H9 (cell line): Measurements from ENCODE around the gene METTL9. TPM values are rescaled to one million over a fixed set of nuclear protein-coding genes. Genes with fewer than 3 reads are reported as not detected.

ENCODE experiments used
- DNase-seq: peaks from one replicate; pipeline ENCODE4 v3.0.0-alpha.2; 2017
- H2AFZ ChIP-seq: one replicate; pipeline ENCODE4 v1.6.1; 2013; ENCODE audit warnings: mild to moderate bottlenecking, low read length, control low read depth, moderate library complexity
- H2AK5ac ChIP-seq: 2 replicates; pipeline ENCODE4 v1.6.1; 2013; ENCODE audit warnings: low read length, control low read depth, mixed read lengths; ENCODE audit not compliant: insufficient read length
- H2BK120ac ChIP-seq: one replicate; pipeline ENCODE4 v1.6.1; 2013; ENCODE audit warnings: low read depth, mild to moderate bottlenecking, low read length, control low read depth, inconsistent platforms; ENCODE audit not compliant: poor library complexity, severe bottlenecking
- H2BK12ac ChIP-seq: 2 replicates; pipeline ENCODE4 v1.6.1; 2013; ENCODE audit warnings: low read length, control low read depth, mixed read lengths, low read depth; ENCODE audit not compliant: insufficient read length
- H2BK15ac ChIP-seq: 2 replicates; pipeline ENCODE4 v1.6.1; 2013; ENCODE audit warnings: low read depth, low read length, control low read depth
- H2BK20ac ChIP-seq: one replicate; pipeline ENCODE4 v1.6.1; 2013; ENCODE audit warnings: low read depth, mild to moderate bottlenecking, low read length, control low read depth, inconsistent platforms; ENCODE audit not compliant: poor library complexity, severe bottlenecking
- H2BK5ac ChIP-seq: 2 replicates; pipeline ENCODE4 v1.6.1; 2013; ENCODE audit warnings: low read length, control low read depth, mixed read lengths; ENCODE audit not compliant: insufficient read length
- H3K14ac ChIP-seq: 2 replicates; pipeline ENCODE4 v1.6.1; 2013; ENCODE audit warnings: low read length, control low read depth; ENCODE audit not compliant: insufficient read depth
- H3K18ac ChIP-seq: 2 replicates; pipeline ENCODE4 v1.6.1; 2013; ENCODE audit warnings: low read depth, mild to moderate bottlenecking, mixed read lengths, low read length, control low read depth; ENCODE audit not compliant: insufficient read length
- H3K23ac ChIP-seq: 2 replicates; pipeline ENCODE4 v1.6.1; 2013; ENCODE audit warnings: low read length, control low read depth, mixed read lengths, low read depth; ENCODE audit not compliant: insufficient read length
- H3K23me2 ChIP-seq: 2 replicates; pipeline ENCODE4 v1.6.1; 2013; ENCODE audit warnings: low read depth, mild to moderate bottlenecking, mixed read lengths, low read length, control low read depth; ENCODE audit not compliant: insufficient read length, poor library complexity, severe bottlenecking
- H3K27ac ChIP-seq: 2 replicates; pipeline ENCODE4 v1.5.1; 2013; ENCODE audit warnings: low read length, control low read depth, mixed read lengths, low read depth; ENCODE audit not compliant: insufficient read length
- H3K27me3 ChIP-seq: 2 replicates; pipeline ENCODE4 v1.6.1; 2013; ENCODE audit warnings: low read length, control low read depth, inconsistent platforms; ENCODE audit not compliant: insufficient read depth
- H3K4ac ChIP-seq: 2 replicates; pipeline ENCODE4 v1.6.1; 2013; ENCODE audit warnings: low read depth, mild to moderate bottlenecking, control low read depth, inconsistent platforms, low read length, moderate library complexity
- H3K4me1 ChIP-seq: 2 replicates; pipeline ENCODE4 v1.6.1; 2013; ENCODE audit warnings: low read length, control low read depth, inconsistent platforms; ENCODE audit not compliant: insufficient read depth
- H3K4me2 ChIP-seq: 2 replicates; pipeline ENCODE4 v1.6.1; 2013; ENCODE audit warnings: low read length, control low read depth, mixed read lengths; ENCODE audit not compliant: insufficient read length, insufficient read depth
- H3K56ac ChIP-seq: 2 replicates; pipeline ENCODE4 v1.6.1; 2013; ENCODE audit warnings: low read depth, mild to moderate bottlenecking, mixed read lengths, low read length, control low read depth; ENCODE audit not compliant: insufficient read length
- H3K79me1 ChIP-seq: 2 replicates; pipeline ENCODE4 v1.6.1; 2013; ENCODE audit warnings: low read depth, mild to moderate bottlenecking, moderate library complexity, low read length, control low read depth, inconsistent platforms; ENCODE audit not compliant: insufficient read depth, poor library complexity, severe bottlenecking
- H3K79me2 ChIP-seq: 2 replicates; pipeline ENCODE4 v1.6.1; 2013; ENCODE audit warnings: low read length, control low read depth, inconsistent platforms; ENCODE audit not compliant: insufficient read depth
- H3K9ac ChIP-seq: 2 replicates; pipeline ENCODE4 v1.6.1; 2013; ENCODE audit warnings: low read length, control low read depth, mixed read lengths; ENCODE audit not compliant: insufficient read length; ENCODE audit errors: extremely low read depth
- H3K9me3 ChIP-seq: one replicate; pipeline ENCODE4 v1.6.1; 2013; ENCODE audit warnings: low read depth, low read length, inconsistent platforms; ENCODE audit not compliant: control insufficient read depth
- H3T11ph ChIP-seq: one replicate; pipeline ENCODE4 v1.6.1; 2013; ENCODE audit warnings: mild to moderate bottlenecking, low read length, control low read depth, inconsistent platforms
- H4K20me1 ChIP-seq: one replicate; pipeline ENCODE4 v1.6.1; 2013; ENCODE audit not compliant: control insufficient read depth, insufficient read length, insufficient read depth
- H4K5ac ChIP-seq: 2 replicates; pipeline ENCODE4 v1.6.1; 2013; ENCODE audit warnings: low read depth, mild to moderate bottlenecking, mixed read lengths, low read length, control low read depth; ENCODE audit not compliant: insufficient read length
- H4K8ac ChIP-seq: replicated peaks from 2 replicates; pipeline ENCODE4 v1.6.1; 2013; ENCODE audit warnings: low read length, control low read depth, mixed read lengths, low read depth; ENCODE audit not compliant: insufficient read length
- H4K91ac ChIP-seq: 2 replicates; pipeline ENCODE4 v1.6.1; 2013; ENCODE audit warnings: low read depth, mild to moderate bottlenecking, moderate library complexity, mixed read lengths, low read length, control low read depth; ENCODE audit not compliant: insufficient read length
- H3K27ac Mint-ChIP-seq, 3 experiments: 2 replicates in 2 of 3; 3 replicates in 1 of 3; pipeline ENCODE4 v1.8.0; 2020 to 2021; ENCODE audit warnings: mixed read lengths in 3 of 3, mild to moderate bottlenecking in 1 of 3, moderate library complexity in 1 of 3
- H3K27me3 Mint-ChIP-seq: 2 replicates; pipeline ENCODE4 v1.8.0; 2021; ENCODE audit warnings: low read depth, mild to moderate bottlenecking, moderate library complexity, mixed read lengths
- H3K36me3 Mint-ChIP-seq, 3 experiments: 2 replicates in 2 of 3; 3 replicates in 1 of 3; pipeline ENCODE4 v1.8.0; 2020 to 2021; ENCODE audit warnings: low read depth in 3 of 3, mixed read lengths in 3 of 3; ENCODE audit not compliant: insufficient read depth in 1 of 3
- H3K4me1 Mint-ChIP-seq, 2 experiments: 2 replicates each; pipeline ENCODE4 v1.8.0; 2020; ENCODE audit warnings: mixed read lengths in 2 of 2
- H3K4me3 Mint-ChIP-seq, 2 experiments: 2 replicates in 1 of 2; 3 replicates in 1 of 2; pipeline ENCODE4 v1.8.0; 2020 to 2021; ENCODE audit warnings: mild to moderate bottlenecking in 2 of 2, mixed read lengths in 2 of 2, moderate library complexity in 1 of 2
- H3K9me3 Mint-ChIP-seq, 2 experiments: 2 replicates in 1 of 2; 3 replicates in 1 of 2; pipeline ENCODE4 v1.8.0; 2020; ENCODE audit warnings: mild to moderate bottlenecking in 2 of 2, mixed read lengths in 2 of 2, moderate library complexity in 1 of 2
- WGBS: extraction: QIAGEN DNeasy Blood & Tissue Kit; methylation state at CpG from one replicate; pipeline ENCODE4 v1.1.7; 2013; ENCODE audit warnings: missing lambda C conversion rate, low lambda C conversion rate, mixed read lengths; ENCODE audit not compliant: insufficient read length; ENCODE audit errors: extremely low coverage; 5-methylcytosine and 5-hydroxymethylcytosine counted together
- total RNA-seq: library from RNA; stranded (reverse); gene quantifications from 2 replicates; pipeline ENCODE4 v1.2.1, GENCODE V29; 2021
- TF ChIP-seq, protein P1 (sequence below): fragments of 200-600 bp; sonication (generic); conservative IDR thresholded peaks from 3 replicates; pipeline ENCODE4 v1.8.0; 2021; ENCODE audit warnings: antibody characterized with exemption, mild to moderate bottlenecking

The METTL9 gene
- total RNA-seq, 1 experiment from 2014 or later: 108 TPM

DNA sequence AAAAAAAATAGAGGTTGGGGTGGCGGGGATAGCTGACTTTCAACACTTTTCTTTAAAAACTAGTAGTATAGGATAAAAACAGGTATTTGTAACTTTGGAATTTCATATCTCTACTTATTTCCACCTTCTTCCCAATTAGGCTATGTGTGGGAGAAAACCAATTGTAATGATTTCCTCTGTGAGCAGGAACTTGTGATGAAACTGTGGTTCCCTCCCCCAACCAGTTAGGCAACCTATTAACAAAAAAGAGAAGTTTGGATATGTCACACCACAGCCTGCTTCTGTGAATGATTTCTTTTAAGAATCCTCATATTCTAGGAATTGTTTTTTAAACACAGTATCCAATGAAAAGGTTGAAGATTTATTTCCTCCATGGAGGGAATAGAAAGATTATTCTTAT lies 51.1 kb downstream of the METTL9 start:
- Mint-ChIP-seq H3K4me3 (no peak overlapping the region), H3K36me3 (peaks cover 0 to 6% (median 4%) of the 10 kb centered on the region in 3 experiments; a peak in 2 of 7 replicates), H3K27me3 (no peaks in the 10 kb centered on the region; the same call in 1 of the 2 replicates), H3K9me3 (no peaks in the 10 kb centered on the region), H3K27ac (no peak overlapping the region), H3K4me1 (peaks cover 0 to 2% of the 10 kb centered on the region in 2 experiments; a peak in 1 of 4 replicates)
- Histone ChIP-seq H2AFZ (no peak overlapping the region), H2BK12ac (no peak overlapping the region), H2AK5ac (no peak overlapping the region), H2BK5ac (no peak overlapping the region), H3T11ph (no peak overlapping the region), H3K79me1 (no peaks in the 10 kb centered on the region), H3K9ac (no peak overlapping the region), H3K27ac (no peak overlapping the region), H3K9me3 (no peaks in the 10 kb centered on the region), H3K18ac (no peak overlapping the region), H3K23me2 (no peaks in the 10 kb centered on the region), H2BK20ac (no peak overlapping the region), H3K4me2 (no peak overlapping the region), H3K79me2 (peaks cover 1% of the 10 kb centered on the region; the same call in 1 of the 2 replicates), H3K27me3 (no peaks in the 10 kb centered on the region), H3K4ac (no peak overlapping the region), H4K8ac (no peak overlapping the region), H3K4me1 (no peaks in the 10 kb centered on the region), H3K23ac (no peak overlapping the region), H4K5ac (no peak overlapping the region), H4K91ac (no peak overlapping the region), H4K20me1 (no peaks in the 10 kb centered on the region), H3K56ac (no peak overlapping the region), H2BK120ac (no peak overlapping the region), H2BK15ac (no peak overlapping the region), H3K14ac (no peak overlapping the region)
- WGBS: no CpG with 5 or more reads among the region's 1 CpG
- DNase-seq: no peak
- TF ChIP-seq, protein P1, sequence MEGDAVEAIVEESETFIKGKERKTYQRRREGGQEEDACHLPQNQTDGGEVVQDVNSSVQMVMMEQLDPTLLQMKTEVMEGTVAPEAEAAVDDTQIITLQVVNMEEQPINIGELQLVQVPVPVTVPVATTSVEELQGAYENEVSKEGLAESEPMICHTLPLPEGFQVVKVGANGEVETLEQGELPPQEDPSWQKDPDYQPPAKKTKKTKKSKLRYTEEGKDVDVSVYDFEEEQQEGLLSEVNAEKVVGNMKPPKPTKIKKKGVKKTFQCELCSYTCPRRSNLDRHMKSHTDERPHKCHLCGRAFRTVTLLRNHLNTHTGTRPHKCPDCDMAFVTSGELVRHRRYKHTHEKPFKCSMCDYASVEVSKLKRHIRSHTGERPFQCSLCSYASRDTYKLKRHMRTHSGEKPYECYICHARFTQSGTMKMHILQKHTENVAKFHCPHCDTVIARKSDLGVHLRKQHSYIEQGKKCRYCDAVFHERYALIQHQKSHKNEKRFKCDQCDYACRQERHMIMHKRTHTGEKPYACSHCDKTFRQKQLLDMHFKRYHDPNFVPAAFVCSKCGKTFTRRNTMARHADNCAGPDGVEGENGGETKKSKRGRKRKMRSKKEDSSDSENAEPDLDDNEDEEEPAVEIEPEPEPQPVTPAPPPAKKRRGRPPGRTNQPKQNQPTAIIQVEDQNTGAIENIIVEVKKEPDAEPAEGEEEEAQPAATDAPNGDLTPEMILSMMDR: no peak
